Superior temporal gyrus (tissue), 1 donor: ENCODE results near the gene MTR.

Experiments
- DNase-seq: peaks from one replicate; pipeline ENCODE4 v3.0.0-alpha.2; 2016; ENCODE audit errors: extremely low spot score

The MTR gene

DNA sequence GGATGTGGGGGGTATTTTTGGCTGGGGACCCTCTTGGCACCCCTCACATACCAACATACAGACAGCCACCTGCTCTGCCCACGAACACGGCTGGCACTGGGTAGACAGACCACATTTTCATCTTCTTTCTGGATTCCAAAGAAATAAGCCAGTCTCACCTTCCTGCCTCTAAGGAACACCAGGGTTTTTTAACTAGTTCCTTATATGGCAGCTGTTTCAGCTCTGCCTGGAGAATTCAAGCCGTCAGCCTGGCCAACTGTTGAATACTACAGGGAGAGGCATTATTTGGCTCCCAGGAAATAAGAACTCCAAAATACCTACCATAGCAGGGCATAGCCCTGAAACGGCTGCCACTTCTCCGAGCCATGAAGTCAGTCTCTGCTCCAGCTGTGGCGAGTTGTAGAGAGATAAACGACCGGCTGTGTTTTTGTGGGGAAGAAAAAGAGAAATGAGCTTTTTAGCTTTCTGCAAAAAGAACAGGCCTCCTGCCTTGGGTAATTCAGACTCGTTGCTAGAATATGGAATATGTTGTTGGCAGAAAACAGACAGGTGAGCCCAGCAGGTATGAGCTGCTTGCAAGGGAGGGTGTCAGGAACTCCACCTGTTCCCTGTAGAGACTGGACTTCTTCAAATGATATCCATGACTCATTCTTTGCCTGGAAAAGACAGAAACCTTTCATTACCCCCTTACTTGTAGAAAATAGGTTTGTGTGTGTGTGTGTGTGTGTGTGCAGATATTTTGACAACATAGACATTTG, 157.3 kb downstream of the MTR start:
- no peak for DNase-seq

DNA sequence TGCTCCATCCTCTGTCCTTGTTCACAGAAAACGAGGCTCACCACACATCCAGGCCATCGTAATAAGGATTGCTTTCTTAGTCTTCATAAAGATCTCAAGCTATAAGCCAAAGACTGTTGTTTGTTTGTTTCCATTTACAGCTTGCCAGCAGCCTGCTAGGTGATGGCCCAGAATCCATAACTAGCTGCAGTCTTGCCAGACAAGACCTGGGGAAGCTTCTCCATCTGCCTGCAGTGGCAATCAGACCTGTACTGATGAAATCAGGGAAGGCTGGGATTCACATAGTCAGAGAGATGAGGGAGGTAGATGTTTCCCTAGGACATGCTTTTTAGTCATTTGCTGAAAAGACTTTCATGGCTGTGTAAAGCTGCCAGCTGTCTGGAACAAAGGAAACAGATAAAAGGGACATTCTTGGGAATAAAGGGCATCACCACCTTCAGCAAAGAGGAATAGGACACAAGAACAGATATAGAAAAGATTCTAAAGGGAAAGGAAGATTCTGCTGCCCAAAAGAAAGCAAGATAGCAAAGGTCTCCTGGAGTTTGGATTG, 158.1 kb downstream of the MTR start:
- no peak for DNase-seq
